Transverse colon (tissue), 4 donors: ENCODE results near the gene GBGT1. TPM values are rescaled to one million over a fixed set of nuclear protein-coding genes. Genes with fewer than 3 reads are reported as not detected.

ENCODE experiments used
- DNase-seq: peaks from one replicate; pipeline ENCODE4 v3.0.0-alpha.2; 2019
- H3K27ac ChIP-seq, 4 donors: fragments of 200-600 bp; sonication (generic); 2 replicates each; pipeline ENCODE4 v1.5.1; 2016 to 2018; ENCODE audit warnings: inconsistent platforms in 4 of 4
- H3K27me3 ChIP-seq: fragments of 200-600 bp; sonication (generic); 2 replicates; pipeline ENCODE4 v1.5.1; 2017; ENCODE audit warnings: inconsistent platforms
- H3K36me3 ChIP-seq, 4 donors: fragments of 200-600 bp; sonication (generic); 2 replicates each; pipeline ENCODE4 v1.5.1; 2017 to 2019; ENCODE audit warnings: inconsistent platforms in 4 of 4
- H3K4me1 ChIP-seq, 4 donors: fragments of 200-600 bp; sonication (generic); 2 replicates each; pipeline ENCODE4 v1.5.1; 2017 to 2020; ENCODE audit warnings: inconsistent platforms in 4 of 4
- H3K4me3 ChIP-seq, 4 donors: fragments of 200-600 bp; sonication (generic); 1 replicate in 1 of 4; 2 replicates in 3 of 4; pipeline versions ENCODE4 v1.5.1 to v1.6.1; 2017 to 2019; ENCODE audit warnings: inconsistent platforms in 4 of 4
- H3K9me3 ChIP-seq, 2 donors: fragments of 200-600 bp; sonication (generic); 2 replicates each; pipeline ENCODE4 v1.5.1; 2017 to 2019; ENCODE audit warnings: inconsistent platforms in 2 of 2
- EP300 ChIP-seq: sonication (generic); formaldehyde crosslinking; IDR thresholded peaks from one replicate; pipeline ENCODE4 v1.6.1; 2017; ENCODE audit warnings: antibody characterized with exemption, low read depth
- POLR2A ChIP-seq: fragments of 450-650 bp; IDR thresholded peaks from one replicate; pipeline ENCODE4 v1.6.1; 2016; ENCODE audit warnings: antibody characterized with exemption, mild to moderate bottlenecking, moderate library complexity
- POLR2AphosphoS5 ChIP-seq, 3 donors: sonication (generic); formaldehyde crosslinking; IDR thresholded peaks; one replicate each; pipeline ENCODE4 v1.6.1; 2016; ENCODE audit warnings: antibody characterized with exemption in 3 of 3
- WGBS, 2 donors: methylation state at CpG; one replicate each; pipeline ENCODE4 v1.1.5; 2018; ENCODE audit warnings: low coverage in 1 of 2; 5-methylcytosine and 5-hydroxymethylcytosine counted together
- in situ Hi-C, 4 donors: fragments of 200-750 bp; cut with MboI; loops; one replicate each; pipeline versions ENCODE4 v1.15.0 to v1.15.1; 2017; ENCODE audit warnings: low sequenced_read_pairs in 3 of 4, low pct_ligation_motif_present in 1 of 4, low pct_unique_long_range_greater_than_20kb in 1 of 4
- intact Hi-C: fragments of 100-400 bp; cut with DNase I; formaldehyde crosslinking; loops from one replicate; pipeline ENCODE4 v1.15.1; 2023; ENCODE audit warnings: low total_unique reads
- total RNA-seq, 4 donors: library from RNA; depleted of rRNA; stranded (reverse); fragments of >200 nt; gene quantifications; one replicate each; pipeline ENCODE4 v1.1.0, GENCODE V29; 2016
- TF ChIP-seq, protein P1 (sequence below), 5 experiments: fragments of 200-600 bp in 3 of 5; fragments of 450-650 bp in 2 of 5; sonication (generic) in 3 of 5; IDR thresholded peaks; 1 replicate in 2 of 5; 2 replicates in 3 of 5; pipeline ENCODE4 v1.5.1; 2016 to 2017; ENCODE audit warnings: antibody characterized with exemption in 5 of 5, inconsistent platforms in 3 of 5, mild to moderate bottlenecking in 2 of 5, moderate library complexity in 1 of 5

Gene GBGT1
- total RNA-seq, 4 donors from 2014 or later = 4.1 to 15.7 (median 11.8) TPM

- peak overlapping the region in 1 of 4 donors; percentile 35 for H3K4me3 ChIP-seq
- in situ Hi-C loops (no loop called here), intact Hi-C loops (no loop called here)
- peak overlapping the region; percentile 65 to 81 (median 74) for H3K27ac ChIP-seq
- no peaks in the 10 kb centered on the region for H3K27me3 ChIP-seq
- DNase-seq = peak; percentile 45
- WGBS, 2 donors = 37% methylated on average over 22 of the region's 24 CpGs; no CpG with 5 or more reads in 1 of the 2 donors
- H3K4me1 ChIP-seq = peaks cover 16 to 59% (median 23%) of the 10 kb centered on the region in 4 donors
- no peaks in the 10 kb centered on the region for H3K9me3 ChIP-seq
- no peak for TF ChIP-seq POLR2A
- peak in 2 of 3 donors; percentile 10 to 24 for TF ChIP-seq POLR2AphosphoS5 (IDR thresholded peaks at IDR 0.05)
- H3K36me3 ChIP-seq = no peaks in the 10 kb centered on the region
Observed at GRCh38 chr9:133125941-133126696, 37.6 kb downstream of the GBGT1 start.

- Histone ChIP-seq H3K4me1 (peaks cover 18 to 65% (median 29%) of the 10 kb centered on the region in 4 donors), H3K36me3 (no peaks in the 10 kb centered on the region), H3K27me3 (no peaks in the 10 kb centered on the region), H3K27ac (peak overlapping the region; percentile 17 to 81 (median 48)), H3K9me3 (no peaks in the 10 kb centered on the region), H3K4me3 (no peak overlapping the region)
- TF ChIP-seq POLR2A (no peak), EP300 (no peak), POLR2AphosphoS5 (IDR thresholded peaks at IDR 0.05) (no peak)
- TF ChIP-seq, protein P1, sequence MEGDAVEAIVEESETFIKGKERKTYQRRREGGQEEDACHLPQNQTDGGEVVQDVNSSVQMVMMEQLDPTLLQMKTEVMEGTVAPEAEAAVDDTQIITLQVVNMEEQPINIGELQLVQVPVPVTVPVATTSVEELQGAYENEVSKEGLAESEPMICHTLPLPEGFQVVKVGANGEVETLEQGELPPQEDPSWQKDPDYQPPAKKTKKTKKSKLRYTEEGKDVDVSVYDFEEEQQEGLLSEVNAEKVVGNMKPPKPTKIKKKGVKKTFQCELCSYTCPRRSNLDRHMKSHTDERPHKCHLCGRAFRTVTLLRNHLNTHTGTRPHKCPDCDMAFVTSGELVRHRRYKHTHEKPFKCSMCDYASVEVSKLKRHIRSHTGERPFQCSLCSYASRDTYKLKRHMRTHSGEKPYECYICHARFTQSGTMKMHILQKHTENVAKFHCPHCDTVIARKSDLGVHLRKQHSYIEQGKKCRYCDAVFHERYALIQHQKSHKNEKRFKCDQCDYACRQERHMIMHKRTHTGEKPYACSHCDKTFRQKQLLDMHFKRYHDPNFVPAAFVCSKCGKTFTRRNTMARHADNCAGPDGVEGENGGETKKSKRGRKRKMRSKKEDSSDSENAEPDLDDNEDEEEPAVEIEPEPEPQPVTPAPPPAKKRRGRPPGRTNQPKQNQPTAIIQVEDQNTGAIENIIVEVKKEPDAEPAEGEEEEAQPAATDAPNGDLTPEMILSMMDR (IDR thresholded peaks at IDR 0.05) = no peak
- in situ Hi-C loops (no loop called here), intact Hi-C loops (no loop called here)
- 75 to 78% methylated on average over 2 of the region's 2 CpGs for WGBS, 2 donors
- no peak for DNase-seq
Observed at GRCh38 chr9:133124907-133125275, 38.8 kb downstream of the GBGT1 start.

- no peaks in the 10 kb centered on the region for H3K27me3 ChIP-seq
- intact Hi-C loops (no loop called here), in situ Hi-C loops (no loop called here)
- TF ChIP-seq EP300 (no peak), POLR2A (no peak)
- TF ChIP-seq, protein P1 (IDR thresholded peaks at IDR 0.05) = no peak
- WGBS, 2 donors = 84 to 93% methylated on average over 5 to 8 of the region's 8 CpGs
- no peaks in the 10 kb centered on the region for H3K36me3 ChIP-seq
- H3K4me3 ChIP-seq = no peak overlapping the region
- peaks cover 23 to 71% (median 34%) of the 10 kb centered on the region in 4 donors for H3K4me1 ChIP-seq
- DNase-seq = no peak
- H3K9me3 ChIP-seq = no peaks in the 10 kb centered on the region
- peak overlapping the region; percentile 17 to 81 (median 48) for H3K27ac ChIP-seq
Observed at GRCh38 chr9:133124123-133124906, 39.4 kb downstream of the GBGT1 start.

DNA sequence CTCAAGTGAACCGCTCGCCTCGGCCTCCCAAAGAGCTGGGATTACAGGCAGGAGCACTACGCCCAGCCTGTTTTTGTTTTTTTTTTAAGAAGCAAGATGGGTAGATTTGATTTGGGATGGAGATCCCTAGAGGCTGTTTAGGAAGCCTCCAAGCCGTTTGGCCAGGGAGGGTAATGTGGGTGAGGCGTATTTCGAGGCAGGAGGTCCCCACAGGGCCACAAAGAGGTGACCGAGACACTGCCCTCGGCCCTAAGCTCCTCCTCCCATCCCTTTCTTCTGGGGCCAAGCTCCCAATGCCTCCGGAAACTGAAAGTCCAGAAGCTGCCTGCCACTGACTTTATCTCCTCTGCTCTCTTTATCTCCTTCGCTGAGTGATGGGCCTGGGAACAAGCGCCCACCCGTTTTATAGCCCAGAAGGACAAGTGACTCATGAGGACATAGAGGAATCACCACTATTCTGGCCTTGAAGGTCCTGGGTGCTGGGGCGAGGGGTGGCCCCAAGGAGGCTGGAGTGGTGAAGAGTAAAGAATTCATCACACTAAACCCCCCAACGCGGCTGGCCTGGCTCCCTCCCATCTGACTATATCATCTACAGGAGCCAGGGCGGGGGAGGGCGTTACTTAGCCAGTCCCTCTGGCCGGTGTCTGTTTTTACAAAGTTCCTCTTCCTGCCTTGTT lies 40.6 kb downstream of the GBGT1 start:
- peak overlapping the region; percentile 85 to 94 (median 90) for H3K27ac ChIP-seq
- H3K9me3 ChIP-seq = no peaks in the 10 kb centered on the region
- 67 to 71% methylated on average over 3 to 19 of the region's 19 CpGs for WGBS, 2 donors
- no peak overlapping the region for H3K4me3 ChIP-seq
- in situ Hi-C loops = no loop called here
- intact Hi-C loops = no loop called here
- no peaks in the 10 kb centered on the region for H3K36me3 ChIP-seq
- peak; percentile 30 for DNase-seq
- H3K27me3 ChIP-seq = no peaks in the 10 kb centered on the region
- TF ChIP-seq, protein P1 (IDR thresholded peaks at IDR 0.05) = no peak
- TF ChIP-seq POLR2A (no peak), POLR2AphosphoS5 (IDR thresholded peaks at IDR 0.05) (no peak), EP300 (no peak)
- peaks cover 25 to 79% (median 37%) of the 10 kb centered on the region in 4 donors for H3K4me1 ChIP-seq
